Medulla oblongata (tissue), 1 donor: ENCODE data around the gene ACOT9.
"Not testable (repeated sequence)": the region's sequence is repeated elsewhere in the genome, so short reads cannot be mapped to it uniquely, and the experiment has no call there.

Source experiments
- DNase-seq: peaks from one replicate; pipeline ENCODE4 v3.0.0-alpha.2; 2015; ENCODE audit errors: extremely low spot score

ACOT9 gene

DNA sequence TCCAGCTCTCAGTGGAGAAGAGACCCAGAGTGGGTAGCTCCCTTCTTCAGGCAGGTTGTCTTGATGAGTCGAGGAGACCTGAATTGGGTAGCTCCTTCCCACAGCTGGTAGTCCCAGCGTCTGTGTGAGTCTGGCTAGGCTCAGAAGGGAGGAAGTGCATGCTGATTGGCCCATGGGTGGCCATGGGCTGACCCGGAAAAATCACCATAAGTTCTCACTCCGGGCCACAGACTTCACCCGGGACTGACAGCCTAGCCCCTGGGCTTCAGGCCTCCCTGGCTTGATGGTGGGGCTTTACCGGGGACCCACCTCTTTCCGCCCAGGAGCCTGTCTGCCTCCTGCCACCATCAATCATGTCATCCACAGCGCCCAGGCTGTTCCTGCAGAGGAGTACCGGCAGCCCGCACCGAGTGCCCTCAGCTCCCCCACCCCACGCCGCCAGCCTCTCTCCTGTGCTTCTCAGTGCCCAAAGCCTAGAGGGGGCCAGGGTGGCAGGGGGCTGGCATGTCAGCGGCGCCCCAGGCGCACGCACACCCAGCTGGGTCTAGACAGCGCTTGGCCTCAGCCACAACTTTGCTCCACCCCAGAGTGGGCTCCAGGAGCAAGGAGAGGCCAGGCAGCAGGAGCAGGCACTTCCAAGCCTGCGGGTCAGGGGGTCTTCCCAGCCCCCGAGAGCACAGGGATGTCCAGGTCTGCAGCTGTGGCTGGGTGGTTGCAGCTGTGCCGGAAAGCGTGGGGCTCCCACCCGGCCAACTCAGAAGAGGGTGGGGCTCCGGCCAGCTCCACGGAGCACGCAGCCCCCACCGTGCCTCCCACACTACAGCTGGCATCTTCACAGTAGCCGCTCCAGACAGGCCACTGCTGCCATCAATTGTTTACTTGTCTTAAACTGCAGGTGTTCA is 23.8 kb upstream of the ACOT9 start:
- DNase-seq, result no peak

DNA sequence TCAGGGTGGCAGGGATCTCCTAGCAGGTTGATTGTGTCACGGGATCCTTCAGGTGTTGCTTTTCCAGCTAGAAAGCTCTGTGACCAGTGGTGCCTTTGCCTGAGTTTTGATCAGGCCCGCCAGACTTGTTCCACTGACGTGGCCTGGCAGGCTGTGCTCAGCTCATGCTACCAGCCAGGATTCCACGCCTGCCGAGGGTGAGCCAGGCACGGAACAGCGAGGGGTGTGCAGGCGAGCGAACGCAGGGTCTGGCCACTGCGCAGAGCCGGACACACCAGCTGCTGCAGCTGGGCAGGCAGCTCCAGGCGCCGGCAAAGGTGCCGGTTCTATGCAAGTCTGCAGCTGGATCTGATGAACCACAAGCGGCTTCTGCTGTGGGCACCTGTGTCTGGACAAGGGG is 22.8 kb upstream of the ACOT9 start:
- no peak for DNase-seq

DNA sequence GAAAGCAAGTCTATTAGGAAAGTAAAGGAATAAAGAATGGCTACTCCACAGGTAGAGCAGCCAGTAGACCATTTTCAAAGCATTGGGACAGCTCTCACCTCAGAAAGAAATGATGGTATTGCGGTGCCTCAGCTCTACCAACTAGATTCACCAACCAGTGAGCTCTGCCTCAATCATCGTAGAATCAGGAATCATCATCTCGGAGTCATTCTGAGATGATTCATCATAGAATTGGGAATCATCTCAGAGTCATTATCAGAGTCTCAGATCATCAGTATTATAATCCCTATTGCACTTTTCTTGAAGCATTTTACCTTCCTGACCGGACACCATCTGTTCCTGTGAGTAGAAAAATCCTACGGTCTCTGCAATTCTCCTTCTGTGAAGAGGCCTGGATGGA is 22.4 kb upstream of the ACOT9 start:
- no peak for DNase-seq

DNA sequence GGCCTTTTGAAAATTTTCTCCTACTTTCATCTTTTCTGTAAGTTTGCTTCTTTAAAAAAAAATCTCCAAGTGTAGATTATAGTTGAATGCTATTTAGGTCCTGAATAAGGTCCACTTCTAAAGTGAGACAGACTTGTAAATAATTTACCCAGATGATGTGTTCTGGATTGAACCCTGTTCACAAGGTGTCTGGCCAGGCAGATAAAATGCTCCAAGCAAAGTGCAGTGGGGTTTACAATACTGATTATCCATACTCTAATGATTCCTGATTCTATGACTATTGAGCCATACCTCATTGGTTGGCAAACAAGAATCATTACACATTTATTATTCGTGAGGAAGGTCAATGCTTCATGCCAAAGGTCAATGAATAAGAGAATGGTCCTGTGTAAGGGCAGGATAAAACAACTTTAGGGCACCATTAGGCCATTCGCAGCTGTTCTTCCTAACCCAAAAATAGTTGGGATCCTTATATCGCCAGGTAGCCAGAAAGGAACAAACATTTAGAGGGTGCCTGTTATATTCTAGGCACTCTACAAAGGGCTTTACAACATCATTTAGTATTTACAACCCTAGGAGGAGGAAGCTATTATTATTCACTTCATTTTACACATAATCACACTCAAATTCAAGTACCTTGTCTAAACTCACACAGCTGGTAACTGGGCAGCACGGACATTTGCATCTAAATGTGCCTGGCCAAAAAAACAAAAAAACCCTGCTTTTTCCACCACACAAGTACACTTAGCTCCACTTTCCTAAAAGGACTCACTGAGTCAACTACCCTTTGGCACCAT is 21.3 kb upstream of the ACOT9 start:
- no peak for DNase-seq

- no peak for DNase-seq
These were observed 16.7 kb upstream of the ACOT9 start for GRCh38 chrX:23759821-23760220.

- DNase-seq, result peak; percentile 70
These were observed 13.1 kb upstream of the ACOT9 start for GRCh38 chrX:23756165-23756564.

- DNase-seq, result no peak
These were observed 11.6 kb upstream of the ACOT9 start for GRCh38 chrX:23754664-23755063.

DNA sequence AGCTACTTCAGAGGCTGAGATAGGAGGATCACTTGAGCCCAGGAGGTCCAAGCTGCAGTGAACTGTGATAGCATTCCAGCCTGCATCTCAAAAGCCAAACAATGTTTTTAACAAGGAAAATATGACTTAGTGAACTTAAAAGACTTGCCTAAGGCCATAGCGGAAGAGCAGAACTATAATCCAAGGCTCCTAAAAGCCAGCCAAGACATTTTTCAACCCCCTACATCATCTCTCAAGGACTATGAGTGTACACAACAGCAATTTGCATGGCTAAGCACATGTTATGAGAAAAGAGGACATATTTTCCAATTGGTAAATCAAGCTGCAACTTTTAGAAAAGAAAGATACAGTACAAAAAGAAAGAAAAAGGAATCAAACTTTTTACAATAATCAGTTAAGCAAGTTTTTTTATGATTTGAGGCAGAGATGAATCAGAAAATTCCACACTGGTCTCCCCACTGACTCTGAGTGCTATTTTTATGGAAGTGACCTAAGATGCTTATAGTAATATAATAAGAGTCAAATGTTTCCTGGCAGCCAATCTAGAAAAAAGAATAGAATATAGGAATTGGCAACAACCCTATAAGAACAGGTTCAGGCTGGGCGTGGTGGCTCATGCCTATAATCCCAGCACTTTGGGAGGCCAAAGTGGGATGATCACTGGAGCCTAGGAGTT is 9.8 kb upstream of the ACOT9 start:
- no peak for DNase-seq

DNA sequence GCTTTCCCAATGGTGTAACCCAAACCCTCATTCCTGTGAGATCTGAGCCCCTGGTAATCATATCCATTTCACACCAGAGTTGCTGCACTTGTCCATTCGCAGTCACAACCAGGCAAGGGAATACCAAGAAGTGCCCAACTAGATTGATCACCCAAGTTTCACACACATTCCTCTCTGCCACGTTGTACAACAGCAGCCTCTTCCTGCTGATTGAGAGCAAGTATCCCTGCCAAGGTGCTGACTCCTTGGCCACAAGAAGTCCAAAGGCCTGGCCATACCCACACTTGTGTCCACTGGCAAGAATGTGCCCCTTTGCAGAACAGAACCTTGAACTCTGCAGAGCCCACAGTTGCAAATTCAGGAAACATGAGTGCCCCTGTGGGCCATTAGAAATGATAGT is 6.5 kb upstream of the ACOT9 start:
- DNase-seq, result no peak

DNA sequence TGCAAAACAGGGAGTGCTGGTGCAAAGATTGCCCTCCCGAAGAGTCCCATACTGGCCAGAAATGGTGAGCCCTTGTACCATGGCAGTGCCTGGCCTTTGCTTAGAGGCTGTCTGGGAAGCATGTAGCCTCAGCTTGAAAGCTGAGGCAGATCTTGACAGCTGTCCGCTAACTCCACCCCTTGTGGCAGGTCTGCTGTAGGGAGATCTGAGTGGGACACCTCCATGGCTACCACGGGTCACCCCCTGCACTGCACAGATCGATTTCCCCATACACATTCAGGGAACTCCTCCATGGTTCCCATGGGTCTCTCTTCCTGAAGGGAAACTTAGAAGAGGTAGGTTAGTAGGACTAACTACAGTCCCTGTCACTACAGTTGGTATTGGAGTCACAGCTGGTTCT is 6.1 kb upstream of the ACOT9 start:
- DNase-seq, result no peak

- no peak for DNase-seq
These were observed 2.7 kb upstream of the ACOT9 start for GRCh38 chrX:23745786-23746185.

DNA sequence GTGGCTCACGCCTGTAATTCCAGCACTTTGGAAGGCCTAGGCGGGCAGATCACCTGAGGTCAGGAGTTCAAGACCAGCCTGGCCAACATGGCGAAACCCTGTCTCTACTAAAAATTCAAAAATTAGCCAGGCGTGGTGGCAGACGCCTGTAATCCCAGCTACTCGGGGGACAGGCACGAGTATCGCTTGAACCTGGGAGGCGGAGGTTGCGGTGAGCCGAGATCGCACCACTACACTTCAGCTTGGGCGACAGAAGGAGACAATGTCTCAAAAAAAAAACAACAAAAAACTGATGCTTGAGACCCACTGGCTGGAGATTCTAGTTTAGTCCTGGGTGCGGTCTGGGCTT is 521 bp upstream of the ACOT9 start:
- not testable (repeated sequence) for DNase-seq

- DNase-seq, result peak; percentile 15
These were observed 841 bp downstream of the ACOT9 start for GRCh38 chrX:23742174-23742696.

GRCh38 chrX:23737413-23737812 is 5.7 kb downstream of the ACOT9 start:
- DNase-seq, result no peak

DNA sequence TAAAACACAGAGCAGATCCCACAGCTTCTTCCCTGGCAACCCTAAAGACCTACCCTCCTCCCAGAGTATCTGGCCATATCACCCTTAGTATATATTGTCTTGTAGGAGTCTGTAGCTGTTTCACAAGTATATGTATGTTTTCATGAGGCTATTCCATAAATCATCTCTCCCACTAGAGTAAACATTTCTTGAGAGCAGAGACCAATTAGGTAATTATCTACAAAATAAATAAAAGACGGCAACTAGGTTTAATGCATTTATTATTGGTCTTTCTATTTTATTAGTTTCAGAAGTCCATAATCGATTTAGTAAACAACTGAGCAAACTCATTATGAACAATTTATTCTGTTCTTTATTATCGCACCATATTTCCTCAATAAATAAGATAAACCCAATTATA is 7.0 kb downstream of the ACOT9 start:
- no peak for DNase-seq

- DNase-seq, result peak; percentile 15
These were observed 10.4 kb downstream of the ACOT9 start for GRCh38 chrX:23732704-23733103.

DNA sequence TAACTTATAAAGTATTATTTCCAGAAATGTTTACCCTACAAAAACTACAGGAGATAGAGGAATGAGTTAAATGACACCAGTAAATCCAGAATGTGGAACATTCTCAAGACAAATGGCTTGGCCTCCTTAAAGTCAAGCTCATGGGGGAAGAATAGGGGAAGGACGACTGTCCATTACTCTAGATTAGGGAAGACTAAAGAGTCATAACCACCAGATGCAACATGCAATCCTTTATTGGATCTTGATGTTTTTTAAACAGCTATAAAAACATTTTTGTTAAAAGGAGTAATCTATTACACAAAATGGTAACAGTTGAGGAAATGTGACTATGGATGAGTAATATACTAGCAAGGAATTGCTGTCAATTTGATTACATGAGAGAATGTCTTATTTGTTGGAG is 11.1 kb downstream of the ACOT9 start:
- DNase-seq, result no peak

DNA sequence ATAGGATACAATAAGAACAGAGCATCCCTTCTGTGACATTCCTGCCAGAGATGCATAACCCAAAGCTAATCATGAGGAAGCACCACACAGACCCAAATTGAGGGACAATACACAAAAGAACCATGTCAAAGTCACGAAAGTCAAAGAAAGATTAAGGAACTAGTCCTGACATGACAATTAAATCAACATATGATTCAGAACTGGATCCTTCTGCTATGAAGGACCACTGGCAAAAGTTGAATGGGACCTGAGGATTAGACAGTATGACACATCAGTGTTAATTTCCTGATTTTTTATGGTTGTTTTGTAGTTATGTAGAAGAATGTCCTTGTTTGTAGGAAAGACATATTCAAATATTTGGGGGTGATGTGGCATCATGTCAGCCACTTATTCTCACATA is 13.9 kb downstream of the ACOT9 start:
- DNase-seq, result no peak

DNA sequence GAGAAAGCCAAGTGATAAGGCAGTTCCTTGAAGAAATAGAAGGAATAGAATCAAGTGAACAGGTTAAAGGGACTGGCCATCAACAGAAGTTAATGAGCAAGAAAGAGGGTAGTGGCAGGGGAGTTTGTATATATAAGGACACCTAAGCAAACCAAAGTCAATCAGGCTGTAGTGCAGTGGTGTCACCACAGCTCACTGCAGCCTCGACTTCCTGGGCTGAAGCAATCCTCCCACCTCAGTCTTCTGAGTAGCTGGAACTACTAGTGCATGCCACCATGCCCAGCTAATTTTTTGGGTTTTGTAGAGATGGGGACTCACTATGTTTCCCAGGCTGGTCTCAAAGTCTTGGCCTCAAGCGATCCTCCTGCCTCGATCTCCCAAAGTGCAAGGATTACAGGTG is 15.9 kb downstream of the ACOT9 start:
- DNase-seq, result no peak

- peak; percentile 9 for DNase-seq
These were observed 16.9 kb downstream of the ACOT9 start for GRCh38 chrX:23726191-23726590.

DNA sequence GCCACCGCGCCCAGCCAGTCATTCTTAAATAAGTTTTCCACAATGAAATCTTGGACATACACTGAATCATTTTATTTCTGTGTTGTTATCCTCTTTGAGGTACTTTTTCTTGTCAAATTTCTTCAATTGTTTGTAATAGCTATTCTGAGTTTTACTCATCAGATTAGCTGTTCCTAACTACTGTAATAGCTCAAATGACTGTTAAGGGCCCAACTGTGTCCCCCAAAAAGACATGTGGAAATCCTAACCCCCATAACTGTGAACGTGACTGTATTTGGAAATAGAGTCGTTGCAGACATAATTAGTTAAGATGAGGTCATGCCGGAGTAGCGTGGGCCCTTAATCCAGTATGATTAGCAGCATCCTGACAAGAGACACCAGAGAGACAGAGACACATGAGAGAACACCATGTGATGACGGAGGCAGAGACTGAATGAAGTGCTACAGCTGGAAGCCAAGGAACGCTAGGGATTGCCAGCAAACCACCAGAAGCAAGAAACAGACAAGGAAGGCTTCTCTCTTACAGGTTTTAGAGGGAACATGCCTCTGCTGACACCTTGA is 22.9 kb downstream of the ACOT9 start:
- DNase-seq, result no peak

DNA sequence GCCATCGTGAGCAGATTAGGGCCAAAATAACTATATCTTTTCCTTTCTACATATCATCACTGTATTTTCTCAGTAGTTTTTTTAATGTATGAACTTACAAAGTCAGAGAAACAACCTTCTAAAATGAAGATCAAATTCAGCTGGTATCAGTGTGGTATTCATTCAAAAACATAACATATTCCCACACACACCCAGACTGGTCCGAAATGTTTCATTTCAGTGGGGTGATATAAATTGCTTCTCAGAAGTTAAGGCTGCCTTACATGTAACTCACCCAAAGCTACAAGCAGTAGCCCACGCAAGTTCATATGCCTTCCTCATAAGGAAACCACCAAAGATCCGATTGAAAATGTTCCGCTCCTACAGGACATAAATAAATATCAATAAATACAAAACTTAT is 37.8 kb downstream of the ACOT9 start:
- DNase-seq, result no peak
